ENCODE data around the gene MAG.

DNA sequence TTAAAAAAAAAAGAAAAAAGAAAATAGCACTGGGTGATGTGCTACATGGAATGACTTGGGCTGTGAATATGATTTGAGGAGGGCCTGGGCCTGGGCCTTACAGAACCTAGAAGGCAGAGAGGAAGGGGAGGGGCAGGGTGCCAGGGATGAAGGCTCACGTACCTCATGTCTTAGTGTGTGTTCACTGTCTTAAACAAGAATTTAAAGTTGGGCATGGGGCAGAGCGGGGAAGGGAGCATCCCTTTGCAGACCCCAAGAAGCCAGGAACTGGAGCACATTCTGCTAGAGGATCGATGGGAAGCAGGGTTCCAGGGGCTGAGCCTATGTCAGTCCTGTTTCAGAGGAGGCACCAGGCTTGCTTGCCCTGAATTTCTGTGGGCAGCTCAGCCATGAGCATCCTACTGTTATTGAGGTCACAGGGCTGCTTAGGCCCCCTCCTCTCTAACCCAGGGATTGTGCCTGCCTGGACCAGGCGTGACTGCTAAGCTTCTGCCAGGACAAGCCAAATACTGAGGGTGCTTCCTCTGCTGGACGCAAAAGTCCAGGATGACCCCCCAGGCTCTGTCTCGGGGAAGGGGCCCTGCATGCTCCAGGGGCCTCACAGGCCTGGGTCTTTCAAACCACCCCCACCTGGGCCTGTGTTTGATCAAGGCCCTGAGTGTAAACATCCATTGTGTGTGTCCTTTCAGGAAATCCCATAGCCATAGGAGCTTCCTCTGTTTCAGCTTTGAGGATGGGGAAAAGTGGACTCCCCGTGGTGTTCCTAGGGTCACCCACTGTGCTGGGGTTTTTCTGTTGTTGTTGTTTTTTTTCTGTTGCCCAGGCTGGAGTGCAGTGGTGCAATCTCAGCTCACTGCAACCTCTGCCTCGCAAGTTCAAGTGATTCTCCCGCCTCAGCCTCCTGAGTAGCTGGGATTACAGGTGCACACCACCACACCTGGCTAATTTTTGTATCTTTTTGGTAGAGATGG is 38.4 kb upstream of the MAG start:
- TF ChIP-seq, protein P1, sequence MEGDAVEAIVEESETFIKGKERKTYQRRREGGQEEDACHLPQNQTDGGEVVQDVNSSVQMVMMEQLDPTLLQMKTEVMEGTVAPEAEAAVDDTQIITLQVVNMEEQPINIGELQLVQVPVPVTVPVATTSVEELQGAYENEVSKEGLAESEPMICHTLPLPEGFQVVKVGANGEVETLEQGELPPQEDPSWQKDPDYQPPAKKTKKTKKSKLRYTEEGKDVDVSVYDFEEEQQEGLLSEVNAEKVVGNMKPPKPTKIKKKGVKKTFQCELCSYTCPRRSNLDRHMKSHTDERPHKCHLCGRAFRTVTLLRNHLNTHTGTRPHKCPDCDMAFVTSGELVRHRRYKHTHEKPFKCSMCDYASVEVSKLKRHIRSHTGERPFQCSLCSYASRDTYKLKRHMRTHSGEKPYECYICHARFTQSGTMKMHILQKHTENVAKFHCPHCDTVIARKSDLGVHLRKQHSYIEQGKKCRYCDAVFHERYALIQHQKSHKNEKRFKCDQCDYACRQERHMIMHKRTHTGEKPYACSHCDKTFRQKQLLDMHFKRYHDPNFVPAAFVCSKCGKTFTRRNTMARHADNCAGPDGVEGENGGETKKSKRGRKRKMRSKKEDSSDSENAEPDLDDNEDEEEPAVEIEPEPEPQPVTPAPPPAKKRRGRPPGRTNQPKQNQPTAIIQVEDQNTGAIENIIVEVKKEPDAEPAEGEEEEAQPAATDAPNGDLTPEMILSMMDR (IDR thresholded peaks at IDR 0.05) = no peak
- TF ChIP-seq POLR2A (IDR thresholded peaks at IDR 0.05) = no peak

Data from uterus (tissue), 2 donors.